Activated CD4-positive, alpha-beta T cell treated with anti-CD3 and anti-CD28 coated beads, Interleukin-2, amount 10 ng/mL, durations not matched to agents 24 days and 14 days (primary cell): ENCODE results near the gene PUM1. TPM values are rescaled to one million over a fixed set of nuclear protein-coding genes. Genes with fewer than 3 reads are reported as not detected.
"Not testable (repeated sequence)": the region's sequence is repeated elsewhere in the genome, so short reads cannot be mapped to it uniquely, and the experiment has no call there.

Experiments used
- DNase-seq: peaks from one replicate; pipeline ENCODE4 v3.0.0; 2022
- H3K27ac Mint-ChIP-seq: one replicate; pipeline ENCODE4 v1.8.0; 2022; ENCODE audit warnings: mild to moderate bottlenecking, mixed read lengths
- H3K27me3 Mint-ChIP-seq: one replicate; pipeline ENCODE4 v1.8.0; 2022; ENCODE audit warnings: mixed read lengths
- H3K36me3 Mint-ChIP-seq: one replicate; pipeline ENCODE4 v1.8.0; 2022; ENCODE audit warnings: low read depth, mild to moderate bottlenecking, mixed read lengths
- H3K4me1 Mint-ChIP-seq: one replicate; pipeline ENCODE4 v1.8.0; 2021; ENCODE audit warnings: mixed read lengths
- H3K4me3 Mint-ChIP-seq: one replicate; pipeline ENCODE4 v1.8.0; 2022; ENCODE audit warnings: mild to moderate bottlenecking, moderate library complexity, mixed read lengths
- H3K9me3 Mint-ChIP-seq: one replicate; pipeline ENCODE4 v1.8.0; 2021; ENCODE audit warnings: mixed read lengths
- intact Hi-C: fragments of 100-400 bp; cut with micrococcal nuclease; formaldehyde crosslinking; loops from one replicate; pipeline ENCODE4 v1.15.1; 2023
- total RNA-seq: library from RNA; stranded (reverse); gene quantifications from 2 replicates; pipeline ENCODE4 v1.2.3, GENCODE V29; 2022

Gene PUM1
- total RNA-seq: 122 and 132 TPM in 2 replicates

GRCh38 chr1:31065310-31066217 lies at the start of gene PUM1:
TSS of gene PUM1 (minus strand) at chr1:31065717. CDS start at chr1:31059566, 6,151 bp downstream.
- no peaks in the 10 kb centered on the region for H3K27me3 Mint-ChIP-seq
- H3K36me3 Mint-ChIP-seq: peaks cover 26% of the 10 kb centered on the region
- peaks cover 22% of the 10 kb centered on the region for H3K4me1 Mint-ChIP-seq
- intact Hi-C loops: loop anchor here (1.0 to 10.0 kb wide), 6 partner anchors 11 to 1589 kb away; partner anchors contain the start of genes RBBP4, SNRNP40, ZBTB8OS and ZCCHC17
- H3K9me3 Mint-ChIP-seq: no peaks in the 10 kb centered on the region
- peak within 1 kb of the TSS; percentile 99 for H3K27ac Mint-ChIP-seq
- H3K4me3 Mint-ChIP-seq: peak within 1 kb of the TSS; percentile 95
- DNase-seq: peak; percentile 99

GRCh38 chr1:31112266-31112935 lies 46.9 kb upstream of the PUM1 start:
- Mint-ChIP-seq H3K27me3 (peaks cover 12% of the 10 kb centered on the region), H3K9me3 (no peaks in the 10 kb centered on the region), H3K27ac (no peak overlapping the region), H3K4me3 (no peak overlapping the region), H3K4me1 (no peaks in the 10 kb centered on the region), H3K36me3 (no peaks in the 10 kb centered on the region)
- intact Hi-C loops: no loop called here
- DNase-seq: no peak

- no peaks in the 10 kb centered on the region for H3K4me1 Mint-ChIP-seq
- no peaks in the 10 kb centered on the region for H3K9me3 Mint-ChIP-seq
- H3K4me3 Mint-ChIP-seq: no peak overlapping the region
- H3K27me3 Mint-ChIP-seq: peaks cover 10% of the 10 kb centered on the region
- H3K27ac Mint-ChIP-seq: no peak overlapping the region
- intact Hi-C loops: no loop called here
- H3K36me3 Mint-ChIP-seq: no peaks in the 10 kb centered on the region
- no peak for DNase-seq
These were observed 45.9 kb upstream of the PUM1 start for GRCh38 chr1:31111290-31111951.

- intact Hi-C loops: no loop called here
- H3K9me3 Mint-ChIP-seq: no peaks in the 10 kb centered on the region
These were observed 45.3 kb upstream of the PUM1 start for GRCh38 chr1:31110846-31111245.

GRCh38 chr1:31108861-31109260 lies 43.3 kb upstream of the PUM1 start:
- no peaks in the 10 kb centered on the region for H3K9me3 Mint-ChIP-seq
- H3K36me3 Mint-ChIP-seq: no peaks in the 10 kb centered on the region
- DNase-seq: no peak
- H3K4me1 Mint-ChIP-seq: no peaks in the 10 kb centered on the region
- no peak overlapping the region for H3K27ac Mint-ChIP-seq
- peaks cover 6% of the 10 kb centered on the region for H3K27me3 Mint-ChIP-seq
- no peak overlapping the region for H3K4me3 Mint-ChIP-seq
- intact Hi-C loops: no loop called here

More at GRCh38 chr1:31110846-31111245, 45.3 kb upstream of the PUM1 start:
- Mint-ChIP-seq H3K27ac (no peak overlapping the region), H3K4me1 (no peaks in the 10 kb centered on the region), H3K36me3 (no peaks in the 10 kb centered on the region), H3K27me3 (peaks cover 9% of the 10 kb centered on the region), H3K4me3 (no peak overlapping the region)
- no peak for DNase-seq

GRCh38 chr1:31105646-31106045 lies 40.1 kb upstream of the PUM1 start:
- peaks cover 2% of the 10 kb centered on the region for H3K27me3 Mint-ChIP-seq
- H3K4me1 Mint-ChIP-seq: no peaks in the 10 kb centered on the region
- H3K27ac Mint-ChIP-seq: no peak overlapping the region
- intact Hi-C loops: no loop called here
- no peaks in the 10 kb centered on the region for H3K36me3 Mint-ChIP-seq
- no peaks in the 10 kb centered on the region for H3K9me3 Mint-ChIP-seq
- no peak overlapping the region for H3K4me3 Mint-ChIP-seq
- DNase-seq: no peak

GRCh38 chr1:31102501-31102950 lies 37.0 kb upstream of the PUM1 start:
- H3K27ac Mint-ChIP-seq: no peak overlapping the region
- H3K27me3 Mint-ChIP-seq: no peaks in the 10 kb centered on the region
- H3K4me1 Mint-ChIP-seq: no peaks in the 10 kb centered on the region
- no peak overlapping the region for H3K4me3 Mint-ChIP-seq
- no peaks in the 10 kb centered on the region for H3K36me3 Mint-ChIP-seq
- intact Hi-C loops: no loop called here
- no peak for DNase-seq
- no peaks in the 10 kb centered on the region for H3K9me3 Mint-ChIP-seq

GRCh38 chr1:31101147-31101502 lies 35.6 kb upstream of the PUM1 start:
- H3K4me1 Mint-ChIP-seq: no peaks in the 10 kb centered on the region
- no peak overlapping the region for H3K4me3 Mint-ChIP-seq
- no peak overlapping the region for H3K27ac Mint-ChIP-seq
- H3K27me3 Mint-ChIP-seq: no peaks in the 10 kb centered on the region
- DNase-seq: no peak
- H3K9me3 Mint-ChIP-seq: no peaks in the 10 kb centered on the region
- H3K36me3 Mint-ChIP-seq: no peaks in the 10 kb centered on the region
- intact Hi-C loops: no loop called here

- no peak overlapping the region for H3K4me3 Mint-ChIP-seq
- H3K9me3 Mint-ChIP-seq: no peaks in the 10 kb centered on the region
- H3K4me1 Mint-ChIP-seq: no peaks in the 10 kb centered on the region
- no peak for DNase-seq
- H3K36me3 Mint-ChIP-seq: no peaks in the 10 kb centered on the region
- intact Hi-C loops: no loop called here
- no peaks in the 10 kb centered on the region for H3K27me3 Mint-ChIP-seq
- H3K27ac Mint-ChIP-seq: no peak overlapping the region
These were observed 33.9 kb upstream of the PUM1 start for GRCh38 chr1:31099293-31100032.

- H3K4me1 Mint-ChIP-seq: no peaks in the 10 kb centered on the region
- H3K9me3 Mint-ChIP-seq: no peaks in the 10 kb centered on the region
- H3K27me3 Mint-ChIP-seq: peaks cover 2% of the 10 kb centered on the region
- no peak overlapping the region for H3K4me3 Mint-ChIP-seq
- DNase-seq: no peak
- no peak overlapping the region for H3K27ac Mint-ChIP-seq
- no peaks in the 10 kb centered on the region for H3K36me3 Mint-ChIP-seq
- intact Hi-C loops: no loop called here
These were observed 30.5 kb upstream of the PUM1 start for GRCh38 chr1:31095985-31096384.

GRCh38 chr1:31095298-31095981 lies 29.9 kb upstream of the PUM1 start:
- no peaks in the 10 kb centered on the region for H3K9me3 Mint-ChIP-seq
- H3K4me3 Mint-ChIP-seq: no peak overlapping the region
- no peak for DNase-seq
- H3K36me3 Mint-ChIP-seq: no peaks in the 10 kb centered on the region
- intact Hi-C loops: no loop called here
- peaks cover 2% of the 10 kb centered on the region for H3K27me3 Mint-ChIP-seq
- no peaks in the 10 kb centered on the region for H3K4me1 Mint-ChIP-seq
- H3K27ac Mint-ChIP-seq: no peak overlapping the region

GRCh38 chr1:31088081-31088480 lies 22.6 kb upstream of the PUM1 start:
- H3K27me3 Mint-ChIP-seq, H3K4me3 Mint-ChIP-seq, H3K27ac Mint-ChIP-seq, DNase-seq, H3K36me3 Mint-ChIP-seq, H3K9me3 Mint-ChIP-seq, intact Hi-C loops, H3K4me1 Mint-ChIP-seq: not testable (repeated sequence)
